ENCODE data around the gene FOXE3. TPM values are rescaled to one million over a fixed set of nuclear protein-coding genes. Genes with fewer than 3 reads are reported as not detected.

Gene FOXE3
- total and polyA plus RNA-seq, 2 of the 8 experiments (the other 6 are each of a cell fraction or from before 2014, with no cell fraction given): 0.18 TPM; not detected in 1

- WGBS, 2 experiments (ENCODE audit: extremely low coverage in 1 of 2, insufficient coverage in 1 of 2, insufficient read length in 1 of 2, insufficient replicate concordance in 2 of 2, low coverage in 1 of 2, low lambda C conversion rate in 2 of 2, missing lambda C conversion rate in 1 of 2): 100% methylated on average over 1 of the region's 1 CpG; no CpG with 5 or more reads in 1 of the 2 experiments
- H2BK12ac ChIP-seq (ENCODE audit: low read depth, low read length): no peak overlapping the region
- H2BK5ac ChIP-seq (ENCODE audit: low read depth, low read length): no peak overlapping the region
- ChIA-PET CTCF (ENCODE audit: partially characterized antibody) (interaction anchor here (0.9 kb wide), 1 partner anchor 10 kb away, joined by 3 read pairs; no protein-coding TSS in a partner anchor), POLR2A (ENCODE audit: partially characterized antibody) (no interaction called here)
- no peaks in the 10 kb centered on the region for H3K23me2 ChIP-seq (ENCODE audit: low read depth, low read length)
- H3K14ac ChIP-seq (ENCODE audit: insufficient read length): no peak overlapping the region
- no peak overlapping the region for H4K91ac ChIP-seq (replicated peaks; ENCODE audit: insufficient read length, low read length)
- no peak for DNase-seq (ENCODE audit: low read depth in 1 of 2, low spot score in 2 of 2)
- no peak overlapping the region for H3K4me2 ChIP-seq (ENCODE audit: insufficient read depth in 1 of 2, low read depth in 2 of 2, low read length in 2 of 2)
- no peak overlapping the region for H3K4ac ChIP-seq (replicated peaks; ENCODE audit: insufficient read length, low read depth, low read length)
- no peaks in the 10 kb centered on the region for H3K27me3 ChIP-seq (replicated peaks in 1 of 4; ENCODE audit: control insufficient read depth in 3 of 4, extremely low read depth in 1 of 4, insufficient read depth in 3 of 4, low read length in 3 of 4)
- H3K56ac ChIP-seq (replicated peaks; ENCODE audit: insufficient read length, low read depth, low read length): no peak overlapping the region
- no peaks in the 10 kb centered on the region for H3K79me2 ChIP-seq (ENCODE audit: control insufficient read depth in 1 of 2, insufficient read depth in 2 of 2, low read length in 2 of 2)
- no peaks in the 10 kb centered on the region for H4K20me1 ChIP-seq (replicated peaks in 1 of 2; ENCODE audit: control insufficient read depth in 1 of 2, insufficient read depth in 2 of 2, low read length in 2 of 2)
- no peak for FAIRE-seq
- no peak overlapping the region for H4K5ac ChIP-seq (ENCODE audit: insufficient read length, low read depth, low read length)
- H4K8ac ChIP-seq (ENCODE audit: extremely low read depth, insufficient read depth, low read length): no peak overlapping the region
- no peak overlapping the region for H3K18ac ChIP-seq (ENCODE audit: extremely low read depth, low read length)
- H3K36me3 ChIP-seq (ENCODE audit: control insufficient read depth in 2 of 4, insufficient read depth in 4 of 4, low read length in 3 of 4): peaks cover 0 to 11% (median 0%) of the 10 kb centered on the region in 4 experiments; a peak in 2 of 8 replicates
- no peak overlapping the region for H2AK5ac ChIP-seq (ENCODE audit: low read depth, low read length)
- no peak overlapping the region for H2AFZ ChIP-seq (ENCODE audit: low read length)
- no peak overlapping the region for H2BK15ac ChIP-seq (ENCODE audit: low read length)
- no peaks in the 10 kb centered on the region for H3K9me3 ChIP-seq (ENCODE audit: insufficient read depth in 2 of 2, low read depth in 1 of 2, low read length in 1 of 2)
- H3K27ac ChIP-seq (ENCODE audit: low read depth, low read length): no peak overlapping the region
- H2BK120ac ChIP-seq (replicated peaks; ENCODE audit: low read depth, low read length): no peak overlapping the region
- no peak overlapping the region for H2BK20ac ChIP-seq (ENCODE audit: low read length)
- no peaks in the 10 kb centered on the region for H3K79me1 ChIP-seq (ENCODE audit: low read depth, low read length)
- H3K4me1 ChIP-seq (replicated peaks in 1 of 4; ENCODE audit: control insufficient read depth in 3 of 4, insufficient read depth in 4 of 4, low read length in 3 of 4): peaks cover 0 to 3% (median under 1%) of the 10 kb centered on the region in 4 experiments; a peak in 1 of 7 replicates
- H3K23ac ChIP-seq (ENCODE audit: insufficient read length): no peak overlapping the region
- H3K9ac ChIP-seq (replicated peaks in 1 of 4; ENCODE audit: extremely low read depth in 1 of 4, low read depth in 3 of 4, low read length in 3 of 4): peak overlapping the region in 1 of 4 experiments; percentile 61; a peak in 1 of 7 replicates
- H3K4me3 ChIP-seq (ENCODE audit: extremely low read depth in 1 of 4, insufficient read depth in 2 of 4, low read depth in 3 of 4, low read length in 4 of 4): no peak overlapping the region
- no peak for TF ChIP-seq MAFK (IDR thresholded peaks at IDR 0.05; ENCODE audit: low read depth, low read length)
- no peak for TF ChIP-seq TAF7 (optimal IDR thresholded peaks at IDR 0.05; ENCODE audit: borderline replicate concordance, low read depth, low read length)
- TF ChIP-seq SRF (IDR thresholded peaks at IDR 0.05; ENCODE audit: low read depth, low read length): no peak
- TF ChIP-seq SP1 (IDR thresholded peaks at IDR 0.05; ENCODE audit: low read depth, low read length): no peak
- no peak for TF ChIP-seq GABPA (IDR thresholded peaks at IDR 0.05; ENCODE audit: borderline replicate concordance, insufficient read depth, low read length)
- TF ChIP-seq, protein P1, sequence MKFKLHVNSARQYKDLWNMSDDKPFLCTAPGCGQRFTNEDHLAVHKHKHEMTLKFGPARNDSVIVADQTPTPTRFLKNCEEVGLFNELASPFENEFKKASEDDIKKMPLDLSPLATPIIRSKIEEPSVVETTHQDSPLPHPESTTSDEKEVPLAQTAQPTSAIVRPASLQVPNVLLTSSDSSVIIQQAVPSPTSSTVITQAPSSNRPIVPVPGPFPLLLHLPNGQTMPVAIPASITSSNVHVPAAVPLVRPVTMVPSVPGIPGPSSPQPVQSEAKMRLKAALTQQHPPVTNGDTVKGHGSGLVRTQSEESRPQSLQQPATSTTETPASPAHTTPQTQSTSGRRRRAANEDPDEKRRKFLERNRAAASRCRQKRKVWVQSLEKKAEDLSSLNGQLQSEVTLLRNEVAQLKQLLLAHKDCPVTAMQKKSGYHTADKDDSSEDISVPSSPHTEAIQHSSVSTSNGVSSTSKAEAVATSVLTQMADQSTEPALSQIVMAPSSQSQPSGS (IDR thresholded peaks at IDR 0.05; ENCODE audit: low read length): no peak
- no peak for TF ChIP-seq RXRA (IDR thresholded peaks at IDR 0.05; ENCODE audit: insufficient read depth, low read depth, low read length)
- TF ChIP-seq, protein P2, sequence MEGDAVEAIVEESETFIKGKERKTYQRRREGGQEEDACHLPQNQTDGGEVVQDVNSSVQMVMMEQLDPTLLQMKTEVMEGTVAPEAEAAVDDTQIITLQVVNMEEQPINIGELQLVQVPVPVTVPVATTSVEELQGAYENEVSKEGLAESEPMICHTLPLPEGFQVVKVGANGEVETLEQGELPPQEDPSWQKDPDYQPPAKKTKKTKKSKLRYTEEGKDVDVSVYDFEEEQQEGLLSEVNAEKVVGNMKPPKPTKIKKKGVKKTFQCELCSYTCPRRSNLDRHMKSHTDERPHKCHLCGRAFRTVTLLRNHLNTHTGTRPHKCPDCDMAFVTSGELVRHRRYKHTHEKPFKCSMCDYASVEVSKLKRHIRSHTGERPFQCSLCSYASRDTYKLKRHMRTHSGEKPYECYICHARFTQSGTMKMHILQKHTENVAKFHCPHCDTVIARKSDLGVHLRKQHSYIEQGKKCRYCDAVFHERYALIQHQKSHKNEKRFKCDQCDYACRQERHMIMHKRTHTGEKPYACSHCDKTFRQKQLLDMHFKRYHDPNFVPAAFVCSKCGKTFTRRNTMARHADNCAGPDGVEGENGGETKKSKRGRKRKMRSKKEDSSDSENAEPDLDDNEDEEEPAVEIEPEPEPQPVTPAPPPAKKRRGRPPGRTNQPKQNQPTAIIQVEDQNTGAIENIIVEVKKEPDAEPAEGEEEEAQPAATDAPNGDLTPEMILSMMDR (IDR thresholded peaks at IDR 0.05; ENCODE audit: control extremely low read depth in 1 of 3, insufficient read depth in 1 of 3, low read depth in 1 of 3, low read length in 3 of 3): no peak
- no peak for TF ChIP-seq SIX5 (IDR thresholded peaks at IDR 0.05; ENCODE audit: low read depth, low read length)
- no peak for TF ChIP-seq HDAC6 (IDR thresholded peaks at IDR 0.05; ENCODE audit: low read depth, low read length)
These were observed 37.9 kb upstream of the FOXE3 start for GRCh38 chr1:47378147-47378546.

Measured in H1 (cell line).